A549 (cell line): Measurements from ENCODE around the gene PTPRD. TPM values are rescaled to one million over a fixed set of nuclear protein-coding genes. Genes with fewer than 3 reads are reported as not detected.

Experiments
- ATAC-seq, 2 experiments: fragments of 200-7000 bp in 1 of 2; fragments of >200 bp in 1 of 2; cut with Nextera tagmentation in 1 of 2; cut with Tn5 transposase in 1 of 2; 3 replicates each; pipeline versions ENCODE4 v1.8.0 to v1.9.1; 2018 to 2020; ENCODE audit warnings: mild to moderate bottlenecking in 1 of 2, moderate library complexity in 1 of 2
- CTCF ChIA-PET: fragments of 300-600 bp; sonication (Branson Sonifier 250); formaldehyde crosslinking; extraction: SDS; loops from one replicate; lab custom pipeline; 2021; ENCODE audit warnings: antibody characterized with exemption, inconsistent platforms; lab: Yijun Ruan, JAX
- POLR2A ChIA-PET: fragments of 350-600 bp; formaldehyde crosslinking; extraction: SDS; loops from one replicate; lab custom pipeline; 2021; ENCODE audit warnings: antibody characterized with exemption, inconsistent platforms; lab: Yijun Ruan, JAX
- DNase-seq, 2 experiments: peaks; one replicate each; pipeline versions ENCODE4 v3.0.0 to v3.0.0-alpha.2; 2011 to 2016; ENCODE audit warnings: low read depth in 1 of 2, low spot score in 1 of 2
- FAIRE-seq: peaks from 2 replicates; lab custom pipeline; 2011; peaks lifted over from hg19 to GRCh38; lab: Jason Lieb, UNC
- H3K27ac ChIP-seq, 2 experiments: fragments of >200 bp; sonication (Bioruptor Twin); formaldehyde crosslinking; 3 replicates each; pipeline ENCODE4 v1.5.1; 2016 to 2017
- H3K4me1 ChIP-seq: fragments of >200 bp; sonication (Bioruptor Twin); formaldehyde crosslinking; 3 replicates; pipeline ENCODE4 v1.6.1; 2016
- H3K4me2 ChIP-seq: fragments of >200 bp; sonication (Bioruptor Twin); formaldehyde crosslinking; 3 replicates; pipeline ENCODE4 v1.6.1; 2016
- H3K4me3 ChIP-seq: fragments of >200 bp; sonication (Bioruptor Twin); formaldehyde crosslinking; 3 replicates; pipeline ENCODE4 v1.5.1; 2016
- H3K9me3 ChIP-seq: fragments of >200 bp; sonication (Bioruptor Twin); formaldehyde crosslinking; 3 replicates; pipeline ENCODE4 v1.6.1; 2016
- BCL3 ChIP-seq: fragments of >200 bp; sonication (Bioruptor Twin); formaldehyde crosslinking; IDR thresholded peaks from 3 replicates; pipeline ENCODE4 v1.6.1; 2016
- BHLHE40 ChIP-seq: IDR thresholded peaks from 2 replicates; pipeline ENCODE4 v1.6.1; 2012; ENCODE audit warnings: low read depth, low read length, inconsistent platforms
- CBX2 ChIP-seq: fragments of 200-600 bp; sonication (generic); IDR thresholded peaks from 2 replicates; pipeline ENCODE4 v1.6.1; 2016; ENCODE audit warnings: low read depth, mild to moderate bottlenecking, borderline replicate concordance
- CHD4 ChIP-seq: fragments of 200-600 bp; sonication (generic); IDR thresholded peaks from 2 replicates; pipeline ENCODE4 v1.6.1; 2016; ENCODE audit warnings: antibody characterized with exemption, mild to moderate bottlenecking, borderline replicate concordance
- EHMT2 ChIP-seq: fragments of 200-600 bp; sonication (generic); IDR thresholded peaks from 2 replicates; pipeline ENCODE4 v1.6.1; 2016; ENCODE audit warnings: antibody characterized with exemption, low read depth, mild to moderate bottlenecking, moderate library complexity
- ELK1 ChIP-seq: fragments of 150-350 bp; IDR thresholded peaks from 2 replicates; pipeline ENCODE4 v1.6.1; 2014; ENCODE audit warnings: low read depth, mild to moderate bottlenecking, low read length
- FOSB ChIP-seq: fragments of 250-450 bp; sonication (Bioruptor Pico); IDR thresholded peaks from 2 replicates; pipeline ENCODE4 v1.5.0; 2020; ENCODE audit warnings: mild to moderate bottlenecking, moderate library complexity
- FOSL2 ChIP-seq, 2 experiments: fragments of 450-650 bp in 1 of 2; fragments of >200 bp in 1 of 2; sonication (Bioruptor Twin) in 1 of 2; formaldehyde crosslinking; IDR thresholded peaks; 2 replicates each; pipeline versions ENCODE4 v1.5.0 to v1.6.1; 2016 to 2020; ENCODE audit warnings: mild to moderate bottlenecking in 1 of 2, moderate library complexity in 1 of 2
- GATA3 ChIP-seq: IDR thresholded peaks from 2 replicates; pipeline ENCODE4 v1.6.1; 2012; ENCODE audit warnings: borderline replicate concordance
- HES2 ChIP-seq: fragments of >200 bp; sonication (Bioruptor Twin); formaldehyde crosslinking; IDR thresholded peaks from 2 replicates; pipeline ENCODE4 v1.6.1; 2016
- HEYL ChIP-seq: fragments of 250-450 bp; sonication (Bioruptor Pico); IDR thresholded peaks from 2 replicates; pipeline ENCODE4 v1.8.0; 2021; ENCODE audit warnings: mild to moderate bottlenecking, moderate library complexity
- HOXB5 ChIP-seq: fragments of 250-450 bp; sonication (Bioruptor Pico); IDR thresholded peaks from 2 replicates; pipeline ENCODE4 v1.5.0; 2020; ENCODE audit warnings: mild to moderate bottlenecking, moderate library complexity
- NFE2L2 ChIP-seq: fragments of 150-350 bp; conservative IDR thresholded peaks from 2 replicates; pipeline ENCODE4 v1.6.1; 2014; ENCODE audit warnings: low read length
- NPAS2 ChIP-seq: fragments of 250-450 bp; sonication (Bioruptor Pico); IDR thresholded peaks from 2 replicates; pipeline ENCODE4 v1.8.0; 2022; ENCODE audit warnings: mild to moderate bottlenecking, moderate library complexity, borderline replicate concordance
- POLR2AphosphoS2 ChIP-seq: conservative IDR thresholded peaks from 2 replicates; pipeline ENCODE4 v1.6.1; 2012; ENCODE audit warnings: low read length, improper control_type of control experiment, inconsistent platforms
- RARB ChIP-seq: fragments of 250-450 bp; sonication (Bioruptor Pico); IDR thresholded peaks from 2 replicates; pipeline ENCODE4 v1.8.0; 2021; ENCODE audit warnings: mild to moderate bottlenecking, moderate library complexity
- RCOR1 ChIP-seq: fragments of 150-350 bp; IDR thresholded peaks from 2 replicates; pipeline ENCODE4 v1.6.1; 2014; ENCODE audit warnings: antibody characterized with exemption, low read length, low read depth
- REST ChIP-seq: fragments of 200-600 bp; sonication (generic); IDR thresholded peaks from 2 replicates; pipeline ENCODE4 v1.6.1; 2016; ENCODE audit warnings: antibody characterized with exemption, mild to moderate bottlenecking, moderate library complexity
- RFX5 ChIP-seq: fragments of 450-650 bp; IDR thresholded peaks from 2 replicates; pipeline ENCODE4 v1.7.1; 2014; ENCODE audit warnings: antibody characterized with exemption, mild to moderate bottlenecking, moderate library complexity
- SMC3 ChIP-seq: fragments of >200 bp; sonication (Bioruptor Twin); formaldehyde crosslinking; IDR thresholded peaks from 3 replicates; pipeline ENCODE4 v1.6.1; 2018; ENCODE audit warnings: inconsistent platforms
- SREBF2 ChIP-seq: fragments of 450-650 bp; IDR thresholded peaks from 2 replicates; pipeline ENCODE4 v1.6.1; 2014; ENCODE audit warnings: mild to moderate bottlenecking, moderate library complexity
- TP53 ChIP-seq: fragments of 250-450 bp; sonication (Bioruptor Pico); IDR thresholded peaks from 2 replicates; pipeline ENCODE4 v1.5.0; 2021; ENCODE audit warnings: mild to moderate bottlenecking, moderate library complexity
- USF2 ChIP-seq: fragments of 450-650 bp; IDR thresholded peaks from 2 replicates; pipeline ENCODE4 v1.6.1; 2014; ENCODE audit warnings: antibody characterized with exemption
- ZNF302 ChIP-seq: fragments of 250-450 bp; sonication (Bioruptor Pico); IDR thresholded peaks from 2 replicates; pipeline ENCODE4 v1.9.0; 2021; ENCODE audit warnings: inconsistent platforms, mild to moderate bottlenecking, moderate library complexity
- ZSCAN20 ChIP-seq: fragments of 250-450 bp; sonication (Bioruptor Pico); IDR thresholded peaks from 2 replicates; pipeline ENCODE4 v1.8.0; 2022; ENCODE audit warnings: mild to moderate bottlenecking, moderate library complexity
- WGBS: methylation state at CpG from one replicate; pipeline ENCODE4 v1.1.6; 2017; ENCODE audit errors: missing lambda C conversion rate; 5-methylcytosine and 5-hydroxymethylcytosine counted together
- polyA plus RNA-seq, 4 experiments: library from polyadenylated mRNA; depleted of rRNA in 3 of 4; stranded (reverse); fragments of >200 nt; fragmentation: RNase III in 1 of 4; extraction: RNeasy Plus Mini Kit Qiagen cat#74134 plus additional on column Dnase treatment in 1 of 4; gene quantifications; 2 replicates in 3 of 4; 3 replicates in 1 of 4; pipeline ENCODE4 v1.2.3, GENCODE V29; 2011 to 2017

Gene PTPRD
- polyA plus RNA-seq, 2 of the 4 experiments (the other 2 are of a cell fraction): 0.39 to 1.3 TPM

- H3K4me2 ChIP-seq: no peak overlapping the region
- no peak overlapping the region for H3K4me3 ChIP-seq
- FAIRE-seq: no peak
- 4% methylated on average over 2 of the region's 2 CpGs for WGBS
- H3K27ac ChIP-seq: no peak overlapping the region
- no peak for TF ChIP-seq RARB
- no peak for TF ChIP-seq FOSB
- no peak for TF ChIP-seq SMC3
- no peak for TF ChIP-seq BCL3
- no peak for TF ChIP-seq BHLHE40
- no peak for TF ChIP-seq SREBF2
- no peak for TF ChIP-seq FOSL2 (IDR thresholded peaks at IDR 0.05)
- no peak for TF ChIP-seq FOSL2 (CRISPR knock-in tag; IDR thresholded peaks at IDR 0.05)
- TF ChIP-seq RCOR1: no peak
- TF ChIP-seq RFX5: no peak
- TF ChIP-seq NPAS2 (CRISPR knock-in tag): no peak
- no peak for TF ChIP-seq NFE2L2
- no peak for ATAC-seq
- POLR2A ChIA-PET: no interaction called here
- CTCF ChIA-PET: no interaction called here
- DNase-seq: no peak
- no peaks in the 10 kb centered on the region for H3K9me3 ChIP-seq
- no peaks in the 10 kb centered on the region for H3K4me1 ChIP-seq
These were observed 1897.0 kb downstream of the PTPRD start for GRCh38 chr9:8715788-8716187.

GRCh38 chr9:8713811-8714165 is 1899.0 kb downstream of the PTPRD start:
- Histone ChIP-seq H3K9me3 (no peaks in the 10 kb centered on the region), H3K4me2 (no peak overlapping the region), H3K4me3 (no peak overlapping the region), H3K27ac (no peak overlapping the region), H3K4me1 (no peaks in the 10 kb centered on the region)
- ChIA-PET POLR2A (no interaction called here), CTCF (no interaction called here)
- FAIRE-seq: no peak
- TF ChIP-seq ZNF302 (CRISPR knock-in tag) (no peak), FOSB (no peak), EHMT2 (no peak), SMC3 (no peak), HES2 (no peak), NPAS2 (CRISPR knock-in tag) (no peak), HOXB5 (no peak), HEYL (CRISPR knock-in tag) (no peak), ZSCAN20 (no peak), ELK1 (no peak), REST (no peak), USF2 (no peak), CHD4 (no peak), BCL3 (no peak), RARB (no peak), TP53 (CRISPR knock-in tag) (no peak), CBX2 (no peak), GATA3 (no peak), POLR2AphosphoS2 (no peak)
- ATAC-seq: no peak
- WGBS: 42% methylated on average over 8 of the region's 8 CpGs
- DNase-seq: no peak
